ENCODE data around the gene PDAP1.

DNA sequence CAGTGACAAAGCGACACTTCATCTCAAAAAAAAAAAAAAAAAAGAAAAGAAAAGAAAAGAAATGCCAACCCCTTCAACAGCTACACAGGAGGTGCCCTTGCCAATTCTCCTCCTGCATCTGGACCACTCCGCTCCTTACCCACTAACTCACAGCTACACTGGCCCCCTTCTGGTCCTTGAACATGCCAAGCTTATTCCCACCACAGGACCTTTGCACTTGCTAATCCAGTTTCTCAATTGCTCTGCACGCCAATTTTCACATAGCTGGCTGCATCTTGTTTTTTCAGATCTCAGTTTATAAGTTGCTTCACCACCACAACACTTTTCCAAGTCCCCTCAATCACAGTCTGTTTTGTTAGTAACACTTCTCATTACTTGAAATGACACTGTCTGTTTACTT, 5.5 kb downstream of the PDAP1 start:
- no peak for TF ChIP-seq EZH2 (IDR thresholded peaks at IDR 0.05; ENCODE audit: low read depth)
- TF ChIP-seq, protein P1, sequence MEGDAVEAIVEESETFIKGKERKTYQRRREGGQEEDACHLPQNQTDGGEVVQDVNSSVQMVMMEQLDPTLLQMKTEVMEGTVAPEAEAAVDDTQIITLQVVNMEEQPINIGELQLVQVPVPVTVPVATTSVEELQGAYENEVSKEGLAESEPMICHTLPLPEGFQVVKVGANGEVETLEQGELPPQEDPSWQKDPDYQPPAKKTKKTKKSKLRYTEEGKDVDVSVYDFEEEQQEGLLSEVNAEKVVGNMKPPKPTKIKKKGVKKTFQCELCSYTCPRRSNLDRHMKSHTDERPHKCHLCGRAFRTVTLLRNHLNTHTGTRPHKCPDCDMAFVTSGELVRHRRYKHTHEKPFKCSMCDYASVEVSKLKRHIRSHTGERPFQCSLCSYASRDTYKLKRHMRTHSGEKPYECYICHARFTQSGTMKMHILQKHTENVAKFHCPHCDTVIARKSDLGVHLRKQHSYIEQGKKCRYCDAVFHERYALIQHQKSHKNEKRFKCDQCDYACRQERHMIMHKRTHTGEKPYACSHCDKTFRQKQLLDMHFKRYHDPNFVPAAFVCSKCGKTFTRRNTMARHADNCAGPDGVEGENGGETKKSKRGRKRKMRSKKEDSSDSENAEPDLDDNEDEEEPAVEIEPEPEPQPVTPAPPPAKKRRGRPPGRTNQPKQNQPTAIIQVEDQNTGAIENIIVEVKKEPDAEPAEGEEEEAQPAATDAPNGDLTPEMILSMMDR (conservative IDR thresholded peaks at IDR 0.05), result no peak
